ENCODE results near the gene RAN. TPM values are rescaled to one million over a fixed set of nuclear protein-coding genes. Genes with fewer than 3 reads are reported as not detected.

RAN gene
- total RNA-seq (ENCODE audit: unreplicated experiment), result 685 TPM
- long read RNA-seq, transcript RAN-202 (6 exons, 1,530 nt), result minor isoform, 20 of 427 reads
- long read RNA-seq, transcript RAN-212 (7 exons, 2,661 nt), result major isoform, 391 of 427 reads
- long read RNA-seq, partial matches to known transcripts, result 5 of 427 reads
- long read RNA-seq, other reads (novel, unspliced or antisense), result 8 of 427 reads

- Mint-ChIP-seq H3K4me1 (ENCODE audit: unreplicated experiment) (peaks cover 14% of the 10 kb centered on the region), H3K27ac (ENCODE audit: unreplicated experiment) (peak within 1 kb of the TSS; percentile 96), H3K4me3 (ENCODE audit: unreplicated experiment) (peak within 1 kb of the TSS; percentile 99), H3K27me3 (ENCODE audit: unreplicated experiment) (peaks cover 8% of the 10 kb centered on the region), H3K9me3 (ENCODE audit: unreplicated experiment) (no peaks in the 10 kb centered on the region), H3K36me3 (ENCODE audit: low read depth, unreplicated experiment) (peaks cover 28% of the 10 kb centered on the region)
- peak; percentile 88 for DNase-seq (ENCODE audit: low spot score)
- TF ChIP-seq, protein P1, sequence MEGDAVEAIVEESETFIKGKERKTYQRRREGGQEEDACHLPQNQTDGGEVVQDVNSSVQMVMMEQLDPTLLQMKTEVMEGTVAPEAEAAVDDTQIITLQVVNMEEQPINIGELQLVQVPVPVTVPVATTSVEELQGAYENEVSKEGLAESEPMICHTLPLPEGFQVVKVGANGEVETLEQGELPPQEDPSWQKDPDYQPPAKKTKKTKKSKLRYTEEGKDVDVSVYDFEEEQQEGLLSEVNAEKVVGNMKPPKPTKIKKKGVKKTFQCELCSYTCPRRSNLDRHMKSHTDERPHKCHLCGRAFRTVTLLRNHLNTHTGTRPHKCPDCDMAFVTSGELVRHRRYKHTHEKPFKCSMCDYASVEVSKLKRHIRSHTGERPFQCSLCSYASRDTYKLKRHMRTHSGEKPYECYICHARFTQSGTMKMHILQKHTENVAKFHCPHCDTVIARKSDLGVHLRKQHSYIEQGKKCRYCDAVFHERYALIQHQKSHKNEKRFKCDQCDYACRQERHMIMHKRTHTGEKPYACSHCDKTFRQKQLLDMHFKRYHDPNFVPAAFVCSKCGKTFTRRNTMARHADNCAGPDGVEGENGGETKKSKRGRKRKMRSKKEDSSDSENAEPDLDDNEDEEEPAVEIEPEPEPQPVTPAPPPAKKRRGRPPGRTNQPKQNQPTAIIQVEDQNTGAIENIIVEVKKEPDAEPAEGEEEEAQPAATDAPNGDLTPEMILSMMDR (IDR thresholded peaks at IDR 0.05; ENCODE audit: unreplicated experiment), result no peak
Measured at GRCh38 chr12:130871286-130872178, at the start of gene RAN. Gene RAN, plus strand, starts transcription at chr12:130872066. Its CDS starts 528 bp downstream, at chr12:130872594.

DNA sequence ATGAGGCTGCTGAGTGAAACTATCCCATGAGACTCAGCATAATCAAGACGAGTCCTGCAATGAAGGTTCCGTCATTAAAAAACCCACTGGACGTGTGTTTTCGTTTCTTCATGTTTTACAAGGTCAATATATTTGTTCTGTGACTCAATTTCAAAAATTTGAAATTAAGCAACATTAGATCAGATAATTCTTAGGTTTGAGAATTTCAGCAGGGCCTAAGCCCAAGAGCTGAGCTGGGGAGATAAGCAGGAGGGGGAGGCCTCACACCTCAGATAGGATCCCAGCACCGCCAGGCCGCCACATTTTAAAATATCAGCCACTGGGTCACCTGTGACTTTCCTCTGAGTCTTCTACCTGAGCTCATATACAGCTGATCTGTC, 46.1 kb upstream of the RAN start:
- H3K4me3 Mint-ChIP-seq (ENCODE audit: unreplicated experiment), result no peak overlapping the region
- H3K36me3 Mint-ChIP-seq (ENCODE audit: low read depth, unreplicated experiment), result peaks cover 4% of the 10 kb centered on the region
- no peak overlapping the region for H3K27ac Mint-ChIP-seq (ENCODE audit: unreplicated experiment)
- peaks cover 1% of the 10 kb centered on the region for H3K27me3 Mint-ChIP-seq (ENCODE audit: unreplicated experiment)
- H3K9me3 Mint-ChIP-seq (ENCODE audit: unreplicated experiment), result no peaks in the 10 kb centered on the region
- DNase-seq (ENCODE audit: low spot score), result no peak
- TF ChIP-seq, protein P1 (IDR thresholded peaks at IDR 0.05; ENCODE audit: unreplicated experiment), result no peak
- no peaks in the 10 kb centered on the region for H3K4me1 Mint-ChIP-seq (ENCODE audit: unreplicated experiment)

- Mint-ChIP-seq H3K27me3 (ENCODE audit: unreplicated experiment) (peaks cover 1% of the 10 kb centered on the region), H3K9me3 (ENCODE audit: unreplicated experiment) (no peaks in the 10 kb centered on the region), H3K4me3 (ENCODE audit: unreplicated experiment) (no peak overlapping the region), H3K4me1 (ENCODE audit: unreplicated experiment) (no peaks in the 10 kb centered on the region), H3K27ac (ENCODE audit: unreplicated experiment) (no peak overlapping the region), H3K36me3 (ENCODE audit: low read depth, unreplicated experiment) (no peaks in the 10 kb centered on the region)
- DNase-seq (ENCODE audit: low spot score), result peak; percentile 71
- TF ChIP-seq, protein P1 (IDR thresholded peaks at IDR 0.05; ENCODE audit: unreplicated experiment), result peak; percentile 93
Measured at GRCh38 chr12:130826151-130826801, 45.6 kb upstream of the RAN start.

- no peak for DNase-seq (ENCODE audit: low spot score)
- TF ChIP-seq, protein P1 (IDR thresholded peaks at IDR 0.05; ENCODE audit: unreplicated experiment), result no peak
- no peaks in the 10 kb centered on the region for H3K36me3 Mint-ChIP-seq (ENCODE audit: low read depth, unreplicated experiment)
- no peak overlapping the region for H3K4me3 Mint-ChIP-seq (ENCODE audit: unreplicated experiment)
- H3K27ac Mint-ChIP-seq (ENCODE audit: unreplicated experiment), result no peak overlapping the region
- H3K4me1 Mint-ChIP-seq (ENCODE audit: unreplicated experiment), result no peaks in the 10 kb centered on the region
- H3K27me3 Mint-ChIP-seq (ENCODE audit: unreplicated experiment), result peaks cover 1% of the 10 kb centered on the region
- H3K9me3 Mint-ChIP-seq (ENCODE audit: unreplicated experiment), result no peaks in the 10 kb centered on the region
Measured at GRCh38 chr12:130827432-130827831, 44.4 kb upstream of the RAN start.
